Measurements from ENCODE around the gene RPS6KA2.
"Not testable (repeated sequence)": the region's sequence is repeated elsewhere in the genome, so short reads cannot be mapped to it uniquely, and the experiment has no call there.

Gene RPS6KA2

DNA sequence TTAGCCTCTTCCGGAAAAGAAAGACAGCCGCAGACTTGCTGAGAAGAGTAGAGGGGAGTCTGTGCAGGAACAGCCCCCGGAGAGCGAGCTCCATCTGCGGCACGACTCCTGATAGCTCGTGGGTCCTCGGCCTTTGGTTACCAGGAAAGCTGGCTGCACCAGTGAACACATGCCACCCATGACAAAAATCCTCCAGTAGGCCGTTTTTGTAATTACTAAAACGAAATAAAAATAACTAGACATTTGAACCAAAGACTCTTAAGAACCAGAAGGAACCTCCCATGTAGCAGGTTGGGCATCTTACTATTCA, 82.8 kb downstream of the RPS6KA2 start:
- no peak for DNase-seq

DNA sequence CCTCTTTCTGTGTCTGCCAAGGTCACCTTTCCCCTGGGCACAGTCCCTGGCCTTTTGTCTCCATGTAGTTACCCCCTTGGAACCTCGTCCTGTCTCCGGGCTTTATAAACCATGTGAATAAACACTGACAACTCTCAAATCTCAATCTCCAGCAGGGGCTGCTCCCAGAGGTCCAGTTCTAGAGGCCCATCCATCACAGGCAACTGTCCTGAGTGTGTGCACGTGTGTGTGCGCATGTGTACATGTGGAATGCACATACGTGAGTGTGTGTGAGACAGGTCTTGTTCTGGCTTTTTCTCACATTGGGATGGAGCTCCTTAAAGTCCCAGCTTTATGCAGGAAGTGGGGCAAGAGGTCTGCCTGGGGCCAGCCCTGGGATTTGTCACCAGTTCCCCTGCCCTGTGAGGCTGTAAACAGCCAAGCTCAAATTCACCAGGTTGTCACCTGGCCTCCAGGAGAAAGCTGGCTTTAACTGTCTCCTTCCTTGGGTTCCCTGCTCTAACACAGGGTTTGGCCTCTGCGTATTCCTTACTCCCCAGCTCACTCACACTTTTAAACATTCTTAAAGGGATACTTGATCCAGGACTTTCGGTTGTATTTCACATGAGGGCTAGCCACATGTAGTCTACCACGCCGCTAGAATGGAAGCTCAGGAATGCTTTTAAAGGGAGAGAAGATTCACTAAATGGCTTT, 83.3 kb downstream of the RPS6KA2 start:
- no peak for DNase-seq

DNA sequence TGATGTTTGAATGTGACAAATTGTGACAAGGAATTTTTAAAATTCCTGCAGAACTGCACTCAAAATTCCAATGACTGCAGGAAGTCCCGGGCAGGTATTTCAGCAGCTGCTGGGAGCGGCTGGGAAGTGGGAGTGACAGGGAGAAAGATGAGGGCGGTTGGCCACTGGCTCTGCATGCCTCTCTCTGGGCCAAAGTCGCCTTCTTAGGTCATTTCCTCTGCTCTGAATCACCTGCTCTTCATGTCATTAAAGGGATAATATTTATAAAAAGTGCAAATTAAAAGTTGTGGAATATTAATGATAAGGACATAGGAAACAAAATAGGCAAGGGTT, 84.5 kb downstream of the RPS6KA2 start:
- DNase-seq, result no peak

DNA sequence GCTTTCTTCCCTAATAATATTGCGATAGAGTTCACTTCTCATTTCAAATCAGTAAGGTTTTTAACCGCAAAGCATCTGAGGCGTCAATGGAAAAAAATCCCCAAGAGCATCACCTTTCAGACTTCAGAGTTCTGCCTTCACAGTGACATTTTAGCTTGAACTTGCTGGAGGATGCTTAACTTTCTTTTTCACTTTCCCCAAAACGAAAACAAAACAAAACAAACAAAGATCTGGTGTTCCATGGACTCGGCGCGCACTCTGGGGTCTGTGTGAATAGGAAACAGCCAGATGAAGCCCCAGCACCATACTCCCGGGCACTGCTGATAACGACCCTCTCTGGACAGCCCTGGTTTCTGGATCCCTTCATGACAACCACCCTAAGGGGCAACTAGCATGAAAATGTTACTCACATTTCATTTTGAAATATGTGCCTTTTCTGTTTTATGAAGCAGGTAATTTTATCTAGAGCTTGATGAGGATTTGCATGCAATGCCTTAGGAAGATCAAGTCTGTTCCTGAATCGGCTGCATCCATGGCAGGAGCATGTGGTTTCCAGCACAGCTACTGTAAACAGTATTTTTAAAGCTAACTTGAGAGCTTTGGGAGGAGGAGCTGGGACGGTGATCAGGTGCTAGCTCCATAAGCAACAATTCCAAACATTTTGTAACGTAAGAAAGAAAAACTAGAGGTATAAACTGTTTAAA, 85.0 kb downstream of the RPS6KA2 start:
- DNase-seq, result no peak

DNA sequence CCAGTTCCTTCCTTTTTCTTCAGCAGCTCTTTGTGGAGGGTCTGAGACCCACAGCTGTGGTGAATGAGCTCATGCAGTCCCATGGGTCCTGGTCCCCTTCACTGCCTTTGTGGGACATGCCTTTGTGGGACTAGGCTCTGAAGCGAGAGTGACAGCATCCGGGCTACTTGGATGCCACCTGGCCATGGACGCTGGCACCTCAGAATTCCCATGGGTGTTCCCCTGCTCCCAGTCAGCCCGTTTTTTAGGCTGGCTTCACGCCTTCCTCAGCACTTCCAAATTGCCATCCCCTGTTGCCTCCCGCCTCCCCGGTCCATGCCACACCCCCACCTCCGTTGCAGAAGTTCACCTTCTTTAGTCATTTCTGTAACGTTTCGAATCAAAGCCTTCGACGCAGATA, 85.7 kb downstream of the RPS6KA2 start:
- no peak for DNase-seq

DNA sequence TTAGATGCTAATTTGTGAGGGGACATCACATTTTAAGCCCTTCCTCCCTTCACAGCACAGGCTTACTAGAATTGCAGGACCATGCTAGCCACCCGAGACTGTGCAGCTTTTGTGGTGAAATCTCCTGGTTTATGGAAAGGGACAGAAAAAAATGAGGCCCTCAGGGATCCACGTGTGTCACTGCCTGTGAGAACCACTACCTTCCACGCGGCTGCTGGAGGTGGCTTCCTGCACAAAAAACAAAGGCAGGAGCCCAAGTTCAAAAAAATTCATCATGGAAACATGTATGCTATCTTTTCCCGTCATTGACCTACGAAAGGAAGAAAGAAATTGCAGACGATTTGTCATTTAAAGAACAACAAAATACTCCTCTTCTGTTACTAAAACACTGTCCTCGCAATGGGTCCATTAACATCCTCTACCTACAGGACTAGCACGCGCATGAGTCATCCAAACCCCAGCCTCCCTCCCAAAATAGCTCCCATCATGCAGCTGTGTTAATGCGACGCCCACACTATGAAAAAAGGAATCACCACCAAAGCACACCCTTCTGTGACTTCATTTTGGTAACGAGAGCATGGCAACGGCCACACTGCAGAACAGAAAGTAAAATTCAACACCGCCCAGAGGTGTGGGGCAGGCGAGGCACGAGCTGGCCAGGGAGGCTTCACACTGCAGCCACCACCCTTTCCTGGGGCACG, 86.3 kb downstream of the RPS6KA2 start:
- peak; percentile 66 for DNase-seq

DNA sequence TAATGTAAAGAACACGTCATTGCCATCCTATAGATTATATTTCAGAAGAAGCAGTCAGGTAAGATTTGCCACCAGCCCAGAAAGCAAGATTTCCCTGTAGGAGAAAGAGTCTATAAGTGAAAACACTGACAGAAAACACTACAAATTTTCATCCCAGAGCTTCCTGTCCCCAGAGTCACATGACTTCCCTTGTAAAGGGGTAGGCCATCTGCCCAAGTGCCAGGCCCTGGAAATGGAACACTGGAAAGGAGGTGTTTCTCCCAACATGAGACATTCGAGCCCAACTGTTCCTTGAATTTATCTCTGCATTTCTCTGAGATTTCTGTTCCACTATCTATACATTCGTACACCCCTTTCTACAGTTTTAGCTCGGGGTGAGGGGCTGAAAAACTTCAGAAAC, 87.5 kb downstream of the RPS6KA2 start:
- no peak for DNase-seq

DNA sequence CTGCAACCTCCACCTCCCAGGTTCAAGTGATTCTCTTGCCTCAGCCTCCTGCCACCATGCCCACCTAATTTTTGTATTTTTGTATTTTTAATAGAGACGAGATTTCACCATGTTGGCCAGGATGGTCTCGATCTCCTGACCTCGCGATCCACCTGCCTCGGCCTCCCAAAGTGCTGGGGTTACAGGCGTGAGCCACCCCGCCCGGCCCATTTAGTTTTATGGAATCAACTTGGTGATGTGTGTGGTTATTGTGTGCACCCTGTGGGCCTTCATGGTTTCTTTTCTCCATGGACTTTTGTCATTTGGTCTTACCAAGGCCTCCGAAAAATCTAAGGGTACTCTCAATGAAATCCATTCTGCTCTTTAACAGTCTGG, 88.1 kb downstream of the RPS6KA2 start:
- not testable (repeated sequence) for DNase-seq

DNA sequence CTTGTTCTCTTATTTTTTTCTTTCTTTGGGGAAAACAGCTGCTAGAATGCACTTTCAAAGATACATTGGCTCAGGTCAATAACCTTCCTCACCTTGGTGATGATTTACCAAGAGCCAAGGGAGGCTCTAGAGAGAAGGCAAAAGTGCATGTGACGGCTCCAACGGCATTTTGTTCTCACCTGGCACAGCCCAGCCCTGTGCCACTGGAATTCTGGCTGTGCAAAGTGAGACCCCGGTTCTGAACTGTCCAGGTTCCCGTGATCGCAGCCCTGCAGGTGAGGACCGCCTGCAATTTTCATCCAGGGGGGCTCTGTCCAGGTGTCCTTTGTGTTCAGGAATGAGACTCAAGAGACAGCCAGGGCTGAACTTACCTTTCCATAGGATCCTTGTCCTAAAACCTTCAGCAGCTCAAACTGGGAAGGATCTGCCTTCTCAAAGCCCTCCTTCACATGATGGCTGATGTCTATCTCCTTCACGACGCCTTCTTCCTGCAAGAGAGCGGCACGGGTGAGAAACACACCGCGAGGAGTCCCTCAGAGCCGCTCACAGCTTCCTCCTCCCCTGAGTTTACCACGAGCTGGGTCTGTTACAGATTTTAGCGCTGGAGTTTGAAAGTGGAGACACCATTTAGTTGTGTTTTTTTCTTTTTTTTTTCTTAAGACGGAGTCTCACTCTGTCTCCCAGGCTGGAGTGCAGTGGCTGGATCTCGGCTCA, 88.6 kb downstream of the RPS6KA2 start:
- no peak for DNase-seq

DNA sequence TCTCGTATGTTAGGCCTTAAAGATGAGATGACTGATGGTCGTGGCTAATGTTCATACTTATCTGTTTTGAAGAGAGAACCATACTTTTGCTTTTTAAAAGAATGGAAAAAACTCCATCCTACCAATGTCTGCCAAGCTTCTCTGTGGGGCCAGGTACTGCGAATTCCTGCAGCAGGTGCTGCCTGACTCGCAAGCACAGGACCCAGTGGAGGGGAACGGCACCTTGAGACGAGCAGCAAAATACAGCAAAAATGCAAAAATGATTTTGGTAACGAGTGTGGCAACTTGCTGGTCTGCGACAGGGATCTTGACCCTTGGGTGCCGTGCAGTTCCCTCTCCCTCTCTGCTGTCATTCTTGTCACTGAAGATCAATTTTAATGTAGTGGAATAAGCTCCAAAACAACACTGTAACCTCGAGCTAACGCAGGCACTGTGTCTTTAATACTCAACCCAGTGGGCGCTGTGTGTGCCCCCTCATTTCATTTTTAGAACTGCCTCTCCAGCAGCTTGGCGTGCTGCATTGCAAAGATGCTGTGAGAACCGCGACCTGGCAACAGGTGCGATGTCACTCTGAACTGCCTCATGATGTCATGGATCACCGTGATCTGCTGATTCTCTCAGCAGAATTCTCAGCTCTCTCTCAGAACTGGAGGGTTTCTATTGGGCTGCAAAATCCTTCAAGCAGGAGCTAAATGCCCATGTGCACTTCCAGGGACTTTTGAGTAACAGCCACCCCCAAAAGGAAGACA, 92.2 kb downstream of the RPS6KA2 start:
- no peak for DNase-seq

DNA sequence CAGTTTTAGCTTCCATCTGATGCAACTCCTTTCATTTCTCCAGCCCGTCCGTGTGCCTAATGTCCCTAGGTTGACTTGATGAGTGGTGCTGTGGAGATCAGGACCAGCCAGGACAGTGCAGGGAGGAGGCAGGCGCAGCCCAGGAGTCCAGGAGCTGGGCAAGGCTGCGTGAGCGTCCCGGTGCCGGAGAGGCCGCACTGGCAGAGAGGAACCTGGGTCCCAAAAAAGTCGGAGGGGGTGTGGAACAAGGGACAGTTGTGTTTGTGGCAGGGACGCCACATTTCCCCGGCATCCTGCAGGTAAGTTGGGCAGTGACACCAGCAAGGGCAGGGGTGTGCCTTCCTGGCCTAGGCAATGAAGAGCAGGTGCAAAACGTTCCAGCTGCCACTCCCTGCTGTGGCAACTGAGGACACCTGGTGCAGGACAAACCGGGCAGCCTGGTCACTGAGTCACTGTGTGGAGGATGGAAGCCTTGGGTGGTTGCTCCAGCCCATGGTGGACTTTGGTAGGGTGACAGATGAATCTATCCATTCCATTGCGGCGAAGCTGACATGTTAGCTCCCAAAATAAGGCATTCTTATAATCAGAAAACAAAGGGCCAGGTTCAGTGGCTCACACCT, 93.7 kb downstream of the RPS6KA2 start:
- DNase-seq, result no peak

DNA sequence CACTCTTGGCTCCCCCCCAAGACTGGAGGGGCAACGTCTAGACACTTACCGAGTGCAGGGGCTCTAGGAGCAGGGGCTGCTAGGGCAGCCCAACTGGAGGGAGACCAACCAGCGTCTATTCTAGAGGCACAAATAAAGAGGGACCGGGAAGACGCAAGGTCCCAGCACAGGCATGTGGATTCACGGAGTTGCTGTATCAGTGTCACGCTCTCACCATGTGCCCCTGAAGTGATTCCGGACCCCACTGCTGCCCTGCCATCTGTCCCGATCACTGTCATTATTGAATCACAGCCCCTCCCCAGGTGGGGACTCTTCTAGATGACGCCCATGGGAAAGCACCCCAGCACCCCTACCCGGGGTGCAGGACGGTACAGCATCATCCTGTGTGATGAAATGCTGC, 94.7 kb downstream of the RPS6KA2 start:
- no peak for DNase-seq

DNA sequence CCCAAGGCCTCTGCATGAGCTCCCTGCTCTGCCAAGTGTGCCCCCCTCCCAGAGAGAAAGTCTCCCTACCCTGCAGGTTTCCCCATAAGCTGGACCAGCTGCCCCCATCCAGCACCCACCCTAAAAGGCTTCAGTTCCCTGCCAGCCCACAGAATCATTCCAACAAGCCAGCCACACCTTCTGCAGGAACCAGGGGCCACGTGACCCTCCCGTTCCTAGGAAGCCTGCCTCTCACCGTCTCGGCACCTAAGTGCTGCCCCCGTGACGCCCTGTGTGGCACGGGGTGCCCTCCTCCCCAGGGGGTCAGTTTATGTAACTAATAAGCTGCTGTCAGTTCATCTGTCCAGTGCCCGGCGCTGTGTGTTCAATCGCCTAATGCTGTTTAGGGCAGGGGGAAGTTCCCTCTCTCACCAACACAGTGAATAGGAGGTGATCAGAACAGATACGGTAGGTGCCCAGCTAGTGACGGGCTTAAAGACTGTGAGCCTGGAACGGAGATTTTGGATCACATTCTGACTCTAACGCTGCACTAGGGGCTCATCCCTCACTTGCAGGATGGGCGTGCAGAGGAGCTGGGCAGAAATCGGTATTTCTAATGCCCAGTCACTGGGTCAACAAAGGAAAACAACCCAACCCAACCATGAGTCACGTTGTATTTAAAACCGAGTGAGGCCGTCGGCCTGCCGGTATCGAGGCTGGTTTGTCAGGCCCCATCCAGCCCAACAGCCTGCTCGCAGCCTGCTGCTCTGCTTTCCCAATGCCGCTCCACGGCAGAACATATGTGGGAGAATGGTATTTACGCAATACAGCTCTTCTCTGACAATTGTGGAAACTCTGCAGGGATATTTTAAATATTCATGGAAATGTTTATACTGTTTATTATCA, 96.6 kb downstream of the RPS6KA2 start:
- no peak for DNase-seq

DNA sequence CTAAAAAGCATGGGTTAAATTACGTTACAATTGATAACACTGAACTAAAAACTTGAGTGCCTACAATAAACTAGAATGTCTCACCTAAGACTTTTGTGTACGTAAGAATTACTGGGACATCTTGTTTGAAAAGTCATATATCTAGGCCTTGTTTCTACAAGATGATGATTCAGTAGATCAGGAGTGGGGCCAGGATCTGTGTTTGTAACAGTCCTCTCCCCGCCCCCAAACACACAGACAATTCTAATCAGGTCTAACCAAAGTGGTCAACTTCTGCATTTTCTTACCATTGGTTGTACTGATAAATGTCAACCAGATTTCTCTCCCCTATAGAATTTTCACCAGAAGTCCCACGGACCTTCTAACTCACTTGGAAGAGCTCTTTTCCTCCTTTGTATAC, 97.5 kb downstream of the RPS6KA2 start:
- no peak for DNase-seq

DNA sequence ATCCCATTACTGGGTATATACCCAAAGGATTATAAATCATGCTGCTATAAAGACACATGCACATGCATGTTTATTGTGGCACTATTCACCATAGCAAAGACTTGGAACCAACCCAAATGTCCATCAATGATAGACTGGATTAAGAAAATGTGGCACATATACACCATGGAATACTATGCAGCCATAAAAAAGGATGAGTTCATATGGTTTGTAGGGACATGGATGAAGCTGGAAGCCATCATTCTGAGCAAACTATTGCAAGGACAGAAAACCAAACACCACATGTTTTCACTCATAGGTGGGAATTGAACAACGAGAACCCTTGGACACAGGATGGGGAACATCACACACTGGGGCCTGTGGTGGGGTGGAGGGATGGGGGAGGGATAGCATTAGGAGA, 98.0 kb downstream of the RPS6KA2 start:
- not testable (repeated sequence) for DNase-seq

DNA sequence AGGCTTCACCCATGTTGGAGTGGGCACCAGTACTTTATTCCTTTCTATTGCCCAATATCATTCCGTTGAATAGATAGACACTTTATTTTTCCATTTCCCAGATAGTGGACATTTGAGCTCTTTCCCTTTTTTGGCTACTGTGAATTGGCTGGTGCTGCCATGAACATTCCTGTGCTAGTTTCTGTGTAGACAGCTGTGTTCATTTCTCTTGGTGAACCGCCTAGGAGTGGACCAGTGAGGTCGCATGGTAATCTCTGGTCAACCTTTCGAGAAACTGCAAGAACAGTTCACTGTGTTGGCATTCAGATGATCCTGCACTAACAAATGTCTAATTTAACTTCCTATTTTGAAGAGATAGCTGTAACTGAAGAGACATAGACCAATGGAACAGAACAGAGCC, 99.2 kb downstream of the RPS6KA2 start:
- DNase-seq, result no peak

DNA sequence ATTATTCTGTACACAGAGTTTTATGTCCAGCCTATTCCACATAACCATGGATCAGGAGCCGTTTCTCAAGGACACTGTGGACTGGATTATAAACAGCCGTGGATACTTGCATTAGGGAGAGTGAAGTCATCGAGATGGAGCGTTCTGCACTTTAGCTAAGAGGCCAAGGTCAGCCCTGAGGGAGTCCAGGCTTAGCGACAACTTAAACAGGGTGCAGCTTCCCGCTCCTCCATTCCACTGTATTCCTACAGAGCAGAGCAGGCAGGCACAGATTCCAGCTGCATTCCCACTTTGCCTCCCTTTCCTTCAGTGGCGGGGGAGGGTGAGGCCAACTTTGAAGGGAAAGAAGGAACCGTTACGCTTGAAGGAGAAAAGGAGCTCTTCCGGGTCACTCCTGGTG, 100.1 kb downstream of the RPS6KA2 start:
- no peak for DNase-seq

DNA sequence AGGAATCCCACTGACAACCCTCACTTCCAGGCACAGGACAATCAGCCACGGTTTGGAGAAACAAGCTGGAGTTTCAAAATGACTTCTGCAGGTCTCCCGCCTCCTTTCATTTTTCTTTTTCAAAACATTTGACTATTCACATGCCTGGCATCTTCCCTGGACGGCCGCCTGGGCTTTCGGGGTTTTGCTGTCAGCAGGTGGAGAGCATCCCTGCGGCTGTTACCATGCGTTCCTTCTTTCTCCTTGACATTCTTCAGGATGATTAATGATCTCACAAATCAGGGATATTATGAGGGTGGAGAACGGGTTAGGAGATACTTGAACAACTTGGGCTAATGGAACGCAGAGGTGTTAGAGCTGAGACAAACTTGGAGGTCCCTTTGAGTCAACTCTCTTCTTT, 101.5 kb downstream of the RPS6KA2 start:
- no peak for DNase-seq

DNA sequence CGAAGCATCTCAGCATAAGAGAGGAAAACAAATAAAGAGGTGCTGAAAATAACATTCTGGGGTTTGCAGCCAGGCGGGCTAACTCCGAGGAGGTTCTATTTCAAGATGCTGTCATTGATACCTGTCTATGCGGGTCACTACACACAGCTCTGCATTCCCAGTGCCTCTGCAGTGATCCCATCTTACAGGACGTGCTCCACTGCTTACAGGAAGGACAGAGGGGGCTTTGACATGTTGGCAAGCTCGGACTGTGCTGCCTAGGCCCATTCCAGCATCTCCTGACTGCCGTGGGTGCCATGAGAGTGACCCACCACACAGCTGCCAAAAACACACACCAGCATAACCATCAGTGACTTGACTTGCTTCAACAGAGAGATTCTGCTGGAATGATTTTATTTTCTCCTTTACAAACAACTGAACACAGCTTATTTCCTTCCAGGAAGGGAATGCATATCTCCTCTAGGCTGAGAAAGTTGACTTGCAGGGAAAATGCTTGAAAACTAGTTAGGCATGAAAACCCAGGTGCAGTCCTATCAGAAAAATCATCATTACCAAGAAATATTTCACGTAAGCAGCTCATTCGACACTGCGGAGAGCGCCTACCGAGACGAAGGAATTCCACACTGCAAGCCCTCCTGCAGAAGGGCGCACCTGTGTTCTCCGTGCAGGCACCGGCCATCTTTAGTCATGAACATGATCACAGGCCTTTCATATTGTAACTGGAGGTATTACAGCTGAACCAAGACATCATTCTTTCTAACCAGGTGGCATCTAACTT, 103.1 kb downstream of the RPS6KA2 start:
- no peak for DNase-seq

DNA sequence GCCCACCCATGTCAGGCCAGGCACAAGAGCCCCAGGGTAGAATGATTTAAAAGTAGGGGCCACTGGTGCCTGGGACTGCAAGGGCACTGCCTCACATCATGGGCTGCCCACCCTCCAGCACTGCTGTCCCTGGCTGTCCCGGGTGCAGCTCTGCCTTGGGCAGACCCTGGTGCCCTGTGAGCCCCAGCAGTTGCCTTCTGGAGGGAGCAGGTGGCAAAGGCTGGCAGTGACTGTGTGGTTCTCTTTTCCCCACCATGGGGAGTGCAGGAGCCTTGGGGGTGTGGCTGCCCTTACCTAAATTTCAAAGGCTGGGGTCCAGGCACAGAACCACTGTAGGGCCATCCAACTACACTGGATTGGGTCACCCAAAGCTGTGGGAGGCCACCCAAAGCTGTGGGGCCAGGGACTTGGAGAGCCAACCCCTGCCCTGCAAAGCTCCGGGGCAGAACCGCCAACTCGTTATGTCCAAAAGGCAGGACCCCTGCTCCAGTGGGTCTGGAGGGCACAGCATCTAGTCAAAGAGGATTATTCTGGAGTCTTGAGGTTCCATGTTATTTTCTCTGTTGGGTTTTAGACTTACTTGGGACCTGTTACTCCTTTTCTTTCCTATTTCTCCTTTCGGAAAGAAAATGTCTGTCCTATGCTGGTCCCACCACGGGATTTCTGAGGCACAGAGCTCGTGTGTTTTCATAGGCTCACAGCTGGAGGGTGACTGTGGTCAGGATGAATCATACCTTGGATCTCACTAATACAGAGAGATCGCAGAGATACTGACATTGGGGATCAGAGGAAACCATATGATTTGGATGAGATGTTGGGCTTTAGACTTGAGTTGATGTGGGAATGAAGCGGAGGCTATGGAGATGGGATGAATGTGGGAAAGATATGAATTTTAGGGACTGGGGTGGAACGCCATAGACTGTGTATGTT, 105.9 kb downstream of the RPS6KA2 start:
- DNase-seq, result no peak

All from CD4-positive, alpha-beta T cell treated with Interleukin-15 for 1 hour (primary cell).